Upper lobe of right lung (tissue), 1 donor: ENCODE measurements around the gene MICU2. TPM values are rescaled to one million over a fixed set of nuclear protein-coding genes. Genes with fewer than 3 reads are reported as not detected.

Experiments used
- ATAC-seq: fragments of 200-7000 bp; cut with Tn5 transposase; one replicate; pipeline ENCODE4 v1.9.1; 2020; ENCODE audit warnings: mild to moderate bottlenecking, moderate library complexity
- DNase-seq: peaks from one replicate; pipeline ENCODE4 v3.0.0-alpha.2; 2020
- H3K27ac ChIP-seq: fragments of 200-600 bp; one replicate; pipeline ENCODE4 v1.8.0; 2022
- H3K27me3 ChIP-seq: fragments of 200-600 bp; one replicate; pipeline ENCODE4 v1.8.0; 2022; ENCODE audit warnings: mild to moderate bottlenecking
- H3K36me3 ChIP-seq: fragments of 200-600 bp; one replicate; pipeline ENCODE4 v1.8.0; 2022
- H3K4me1 ChIP-seq: fragments of 200-600 bp; one replicate; pipeline ENCODE4 v1.8.0; 2022
- H3K4me3 ChIP-seq: fragments of 200-600 bp; one replicate; pipeline ENCODE4 v1.8.0; 2022; ENCODE audit warnings: mild to moderate bottlenecking
- H3K9me3 ChIP-seq: fragments of 200-600 bp; one replicate; pipeline ENCODE4 v1.8.0; 2022
- CTCF ChIP-seq: fragments of 200-600 bp; IDR thresholded peaks from one replicate; pipeline ENCODE4 v1.8.0; 2022; ENCODE audit warnings: antibody characterized with exemption
- intact Hi-C: fragments of 100-400 bp; cut with DNase I; formaldehyde crosslinking; loops from one replicate; pipeline ENCODE4 v1.11.0; 2022
- total RNA-seq: library from RNA; stranded (reverse); fragmentation: NEBNext Ultra II Directional; extraction: Animal tissue kit (Norgen Biotek cat#: 25700); gene quantifications from one replicate; pipeline ENCODE4 v1.2.1, GENCODE V29; 2021
- donor health status: DM: no; HTN: yes; CAD: no; lungs with severe emphysema.

The MICU2 gene
- total RNA-seq, 1 donor from 2014 or later: 30.7 TPM

DNA sequence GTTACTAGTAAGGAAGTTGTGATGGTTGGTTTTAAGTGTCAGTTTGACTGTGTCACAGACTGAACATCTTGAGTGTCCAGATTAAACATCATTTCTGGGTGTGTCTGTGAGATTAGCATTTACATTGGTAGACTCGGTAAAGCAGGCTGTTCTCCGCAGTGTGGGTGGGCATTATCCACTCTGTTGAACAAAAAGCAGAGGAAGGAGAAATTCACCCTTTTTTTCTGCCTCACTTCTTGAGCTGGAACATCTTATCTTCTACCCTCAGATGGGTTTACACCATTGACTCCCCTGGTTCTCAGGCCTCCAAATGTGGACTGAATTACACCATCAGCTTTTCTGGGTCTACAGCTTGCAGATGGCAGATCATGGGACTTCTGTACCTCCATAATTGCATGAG lies 81.1 kb downstream of the MICU2 start:
- intact Hi-C loops: no loop called here
- Histone ChIP-seq H3K27ac (no peak overlapping the region), H3K27me3 (no peaks in the 10 kb centered on the region), H3K4me3 (no peak overlapping the region), H3K4me1 (no peaks in the 10 kb centered on the region), H3K9me3 (no peaks in the 10 kb centered on the region), H3K36me3 (peaks cover 16% of the 10 kb centered on the region)
- TF ChIP-seq CTCF: no peak
- DNase-seq (no peak), ATAC-seq (no peak)

DNA sequence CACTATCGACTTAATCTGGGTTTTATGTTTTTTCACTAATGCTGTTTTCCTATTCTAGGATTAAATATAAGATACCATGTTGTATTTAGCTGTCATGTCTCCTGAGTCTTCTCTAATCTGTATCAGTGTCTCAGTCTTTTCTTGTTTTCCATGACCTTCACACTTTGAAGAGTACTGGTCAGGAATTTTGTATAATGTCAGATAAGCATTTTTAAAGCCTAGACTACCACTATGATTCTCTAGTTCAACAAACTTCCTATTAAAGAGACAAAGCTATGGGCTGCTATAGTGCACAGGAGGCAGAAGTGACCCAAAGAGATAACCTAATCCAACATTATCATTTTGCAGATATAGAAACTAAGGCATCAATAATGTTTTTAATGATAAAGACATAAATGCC lies 81.8 kb downstream of the MICU2 start:
- Histone ChIP-seq H3K4me1 (no peaks in the 10 kb centered on the region), H3K4me3 (no peak overlapping the region), H3K9me3 (no peaks in the 10 kb centered on the region), H3K27me3 (no peaks in the 10 kb centered on the region), H3K36me3 (peaks cover 16% of the 10 kb centered on the region), H3K27ac (no peak overlapping the region)
- ATAC-seq (no peak), DNase-seq (no peak)
- no peak for TF ChIP-seq CTCF
- intact Hi-C loops: no loop called here

GRCh38 chr13:21518617-21519144 lies 85.3 kb downstream of the MICU2 start:
- ATAC-seq: peak; percentile 53
- H3K27me3 ChIP-seq: no peaks in the 10 kb centered on the region
- no peak for TF ChIP-seq CTCF
- no peaks in the 10 kb centered on the region for H3K9me3 ChIP-seq
- no peak overlapping the region for H3K4me3 ChIP-seq
- peak overlapping the region; percentile 7 for H3K27ac ChIP-seq
- peaks cover 12% of the 10 kb centered on the region for H3K36me3 ChIP-seq
- no peak for DNase-seq
- intact Hi-C loops: no loop called here
- H3K4me1 ChIP-seq: no peaks in the 10 kb centered on the region

DNA sequence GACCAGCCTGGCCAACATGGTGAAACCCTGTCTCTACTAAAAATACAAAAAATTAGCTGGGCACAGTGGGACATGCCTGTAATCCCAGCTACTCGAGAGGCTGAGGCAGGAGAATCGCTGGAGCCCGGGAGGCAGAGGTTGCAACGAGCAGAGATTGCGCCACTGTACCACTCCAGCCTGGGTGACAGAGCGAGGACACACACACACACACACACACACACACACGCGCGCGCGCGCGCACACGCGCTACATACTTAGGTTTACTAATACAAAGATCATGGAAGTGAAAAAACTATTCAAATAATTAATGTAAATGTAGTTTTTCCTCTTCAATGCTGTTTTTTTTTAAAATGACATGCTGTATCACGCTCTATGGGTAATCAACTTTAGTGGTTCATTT lies 86.4 kb downstream of the MICU2 start:
- DNase-seq: peak; percentile 76
- no peaks in the 10 kb centered on the region for H3K9me3 ChIP-seq
- intact Hi-C loops: no loop called here
- H3K36me3 ChIP-seq: peaks cover 20% of the 10 kb centered on the region
- H3K27me3 ChIP-seq: no peaks in the 10 kb centered on the region
- H3K27ac ChIP-seq: no peak overlapping the region
- no peaks in the 10 kb centered on the region for H3K4me1 ChIP-seq
- ATAC-seq: peak; percentile 80
- no peak overlapping the region for H3K4me3 ChIP-seq
- TF ChIP-seq CTCF: no peak

DNA sequence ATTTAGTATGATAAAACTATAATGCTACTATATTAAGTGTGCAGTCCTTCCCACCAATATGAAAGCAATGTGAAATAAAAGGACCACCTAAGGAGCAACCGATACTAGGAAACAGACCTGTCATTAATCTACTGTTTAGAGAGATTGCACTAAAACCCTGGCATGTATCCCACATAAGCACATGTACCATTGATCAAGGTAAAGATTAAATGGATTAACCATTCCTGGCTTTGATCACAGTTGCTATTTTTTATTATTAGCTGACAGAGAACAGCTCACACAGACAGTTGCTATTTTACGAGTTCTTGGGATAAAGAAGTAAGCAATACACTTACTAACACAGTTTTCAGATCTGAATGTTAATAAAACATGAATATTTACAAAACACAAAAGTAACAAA lies 87.2 kb downstream of the MICU2 start:
- TF ChIP-seq CTCF: no peak
- no peak for ATAC-seq
- Histone ChIP-seq H3K4me1 (no peaks in the 10 kb centered on the region), H3K27me3 (no peaks in the 10 kb centered on the region), H3K36me3 (peaks cover 23% of the 10 kb centered on the region), H3K27ac (no peak overlapping the region), H3K4me3 (no peak overlapping the region), H3K9me3 (no peaks in the 10 kb centered on the region)
- no peak for DNase-seq
- intact Hi-C loops: no loop called here

- no peak overlapping the region for H3K4me3 ChIP-seq
- H3K4me1 ChIP-seq: no peaks in the 10 kb centered on the region
- no peak for TF ChIP-seq CTCF
- H3K27ac ChIP-seq: no peak overlapping the region
- ATAC-seq (no peak), DNase-seq (no peak)
- peaks cover 44% of the 10 kb centered on the region for H3K36me3 ChIP-seq
- intact Hi-C loops: no loop called here
- no peaks in the 10 kb centered on the region for H3K9me3 ChIP-seq
- no peaks in the 10 kb centered on the region for H3K27me3 ChIP-seq
These were observed 92.1 kb downstream of the MICU2 start for GRCh38 chr13:21511849-21512248.
